ENCODE measurements around the gene ERICH4.

DNA sequence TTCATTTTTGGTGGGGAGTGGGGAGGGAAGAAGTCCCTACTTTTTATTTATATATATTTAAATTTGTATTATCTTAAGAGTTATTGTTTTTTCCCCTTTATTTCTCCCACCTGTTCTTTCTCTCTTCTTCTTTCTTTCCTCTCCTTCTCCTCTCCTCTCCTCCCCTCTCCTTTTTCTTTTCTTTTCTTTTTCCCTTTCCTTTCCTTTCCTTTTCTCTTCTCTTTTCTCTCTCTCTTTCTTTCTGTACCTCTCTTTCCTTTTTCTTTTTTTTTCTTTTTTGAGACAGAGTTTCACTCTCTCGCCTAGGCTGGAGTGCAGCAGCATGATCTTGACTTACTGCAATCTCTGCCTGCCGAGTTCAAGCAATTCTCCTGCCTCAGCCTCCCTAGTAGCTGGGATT lies 43.4 kb upstream of the ERICH4 start:
- TF ChIP-seq, protein P1, sequence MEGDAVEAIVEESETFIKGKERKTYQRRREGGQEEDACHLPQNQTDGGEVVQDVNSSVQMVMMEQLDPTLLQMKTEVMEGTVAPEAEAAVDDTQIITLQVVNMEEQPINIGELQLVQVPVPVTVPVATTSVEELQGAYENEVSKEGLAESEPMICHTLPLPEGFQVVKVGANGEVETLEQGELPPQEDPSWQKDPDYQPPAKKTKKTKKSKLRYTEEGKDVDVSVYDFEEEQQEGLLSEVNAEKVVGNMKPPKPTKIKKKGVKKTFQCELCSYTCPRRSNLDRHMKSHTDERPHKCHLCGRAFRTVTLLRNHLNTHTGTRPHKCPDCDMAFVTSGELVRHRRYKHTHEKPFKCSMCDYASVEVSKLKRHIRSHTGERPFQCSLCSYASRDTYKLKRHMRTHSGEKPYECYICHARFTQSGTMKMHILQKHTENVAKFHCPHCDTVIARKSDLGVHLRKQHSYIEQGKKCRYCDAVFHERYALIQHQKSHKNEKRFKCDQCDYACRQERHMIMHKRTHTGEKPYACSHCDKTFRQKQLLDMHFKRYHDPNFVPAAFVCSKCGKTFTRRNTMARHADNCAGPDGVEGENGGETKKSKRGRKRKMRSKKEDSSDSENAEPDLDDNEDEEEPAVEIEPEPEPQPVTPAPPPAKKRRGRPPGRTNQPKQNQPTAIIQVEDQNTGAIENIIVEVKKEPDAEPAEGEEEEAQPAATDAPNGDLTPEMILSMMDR (IDR thresholded peaks at IDR 0.05), result no peak
- TF ChIP-seq ELF1 (IDR thresholded peaks at IDR 0.05) (no peak), YY1 (IDR thresholded peaks at IDR 0.05; ENCODE audit: low read depth) (no peak), RXRA (IDR thresholded peaks at IDR 0.05; ENCODE audit: borderline replicate concordance, low read depth) (no peak), NFIC (IDR thresholded peaks at IDR 0.05; ENCODE audit: borderline replicate concordance) (no peak), SIN3A (IDR thresholded peaks at IDR 0.05; ENCODE audit: borderline replicate concordance, low read depth, low read length) (no peak), POLR2AphosphoS5 (IDR thresholded peaks at IDR 0.05; ENCODE audit: low read depth, low read length) (no peak), RCOR1 (IDR thresholded peaks at IDR 0.05; ENCODE audit: low read length) (no peak)

Measured in SK-N-SH (cell line).